Thoracic aorta (tissue), 2 donors: Measurements from ENCODE around the gene PIK3R3. TPM values are rescaled to one million over a fixed set of nuclear protein-coding genes. Genes with fewer than 3 reads are reported as not detected.

Experiments used
- ATAC-seq: fragments of 150-250 bp; one replicate; pipeline ENCODE4 v1.8.0; 2017; ENCODE audit warnings: low read depth; ENCODE audit not compliant: insufficient number of reproducible peaks, low FRiP score
- DNase-seq: peaks from one replicate; pipeline ENCODE4 v3.0.0-alpha.2; 2020; ENCODE audit warnings: low spot score
- H3K27ac ChIP-seq, 2 donors: fragments of 200-600 bp; sonication (generic); 1 replicate in 1 of 2; 2 replicates in 1 of 2; pipeline ENCODE4 v1.5.1; 2016; ENCODE audit warnings: mild to moderate bottlenecking in 2 of 2, moderate library complexity in 2 of 2
- H3K27me3 ChIP-seq: fragments of 200-600 bp; sonication (generic); replicated peaks from 2 replicates; pipeline ENCODE4 v1.6.0; 2016; ENCODE audit warnings: mild to moderate bottlenecking; ENCODE audit not compliant: insufficient read depth
- H3K36me3 ChIP-seq: fragments of 200-600 bp; sonication (generic); one replicate; pipeline ENCODE4 v1.5.1; 2016
- H3K4me1 ChIP-seq, 2 donors: fragments of 200-600 bp; sonication (generic); 1 replicate in 1 of 2; 2 replicates in 1 of 2; pipeline versions ENCODE4 v1.5.1 to v1.6.0; 2016; ENCODE audit warnings: low read depth in 2 of 2, mild to moderate bottlenecking in 1 of 2; ENCODE audit not compliant: control insufficient read depth in 1 of 2
- H3K4me3 ChIP-seq: fragments of 200-600 bp; sonication (generic); 2 replicates; pipeline ENCODE4 v1.5.1; 2016; ENCODE audit warnings: mild to moderate bottlenecking
- H3K9me3 ChIP-seq: fragments of 200-600 bp; sonication (generic); 2 replicates; pipeline ENCODE4 v1.5.1; 2016
- total RNA-seq, 2 donors: library from RNA; depleted of rRNA; stranded (reverse); fragments of >200 nt; gene quantifications; one replicate each; pipeline versions ENCODE4 v1.1.0 to v1.2.3, GENCODE V29; 2016
- TF ChIP-seq, protein P1 (sequence below): fragments of 200-600 bp; sonication (generic); IDR thresholded peaks from one replicate; pipeline ENCODE4 v1.5.1; 2019; ENCODE audit warnings: antibody characterized with exemption

The PIK3R3 gene
- total RNA-seq, 2 donors from 2014 or later = 9.5 to 30.1 TPM

DNA sequence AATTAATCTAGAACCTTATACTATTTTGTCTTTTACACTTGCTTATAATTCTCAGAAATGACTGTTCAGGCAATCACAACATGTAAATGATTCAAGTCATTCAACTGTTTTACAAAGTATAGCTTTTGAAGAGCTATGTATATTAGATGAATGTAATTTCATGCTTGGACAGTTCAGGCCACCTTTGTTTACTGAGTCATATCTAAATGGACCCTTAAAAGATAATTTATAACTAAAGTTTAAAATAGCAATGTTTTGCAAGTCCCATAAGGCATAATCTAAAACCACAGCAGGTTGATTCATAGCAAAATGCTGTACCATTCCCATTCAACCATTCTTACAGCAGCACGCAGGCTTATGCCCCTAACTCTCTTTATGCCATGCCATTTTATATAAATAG lies 64.8 kb downstream of the PIK3R3 start:
- no peak overlapping the region for H3K4me3 ChIP-seq
- no peaks in the 10 kb centered on the region for H3K9me3 ChIP-seq
- DNase-seq (no peak), ATAC-seq (no peak)
- H3K4me1 ChIP-seq = no peaks in the 10 kb centered on the region
- H3K36me3 ChIP-seq = no peaks in the 10 kb centered on the region
- H3K27me3 ChIP-seq = no peaks in the 10 kb centered on the region
- no peak overlapping the region for H3K27ac ChIP-seq
- TF ChIP-seq, protein P1, sequence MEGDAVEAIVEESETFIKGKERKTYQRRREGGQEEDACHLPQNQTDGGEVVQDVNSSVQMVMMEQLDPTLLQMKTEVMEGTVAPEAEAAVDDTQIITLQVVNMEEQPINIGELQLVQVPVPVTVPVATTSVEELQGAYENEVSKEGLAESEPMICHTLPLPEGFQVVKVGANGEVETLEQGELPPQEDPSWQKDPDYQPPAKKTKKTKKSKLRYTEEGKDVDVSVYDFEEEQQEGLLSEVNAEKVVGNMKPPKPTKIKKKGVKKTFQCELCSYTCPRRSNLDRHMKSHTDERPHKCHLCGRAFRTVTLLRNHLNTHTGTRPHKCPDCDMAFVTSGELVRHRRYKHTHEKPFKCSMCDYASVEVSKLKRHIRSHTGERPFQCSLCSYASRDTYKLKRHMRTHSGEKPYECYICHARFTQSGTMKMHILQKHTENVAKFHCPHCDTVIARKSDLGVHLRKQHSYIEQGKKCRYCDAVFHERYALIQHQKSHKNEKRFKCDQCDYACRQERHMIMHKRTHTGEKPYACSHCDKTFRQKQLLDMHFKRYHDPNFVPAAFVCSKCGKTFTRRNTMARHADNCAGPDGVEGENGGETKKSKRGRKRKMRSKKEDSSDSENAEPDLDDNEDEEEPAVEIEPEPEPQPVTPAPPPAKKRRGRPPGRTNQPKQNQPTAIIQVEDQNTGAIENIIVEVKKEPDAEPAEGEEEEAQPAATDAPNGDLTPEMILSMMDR = no peak

DNA sequence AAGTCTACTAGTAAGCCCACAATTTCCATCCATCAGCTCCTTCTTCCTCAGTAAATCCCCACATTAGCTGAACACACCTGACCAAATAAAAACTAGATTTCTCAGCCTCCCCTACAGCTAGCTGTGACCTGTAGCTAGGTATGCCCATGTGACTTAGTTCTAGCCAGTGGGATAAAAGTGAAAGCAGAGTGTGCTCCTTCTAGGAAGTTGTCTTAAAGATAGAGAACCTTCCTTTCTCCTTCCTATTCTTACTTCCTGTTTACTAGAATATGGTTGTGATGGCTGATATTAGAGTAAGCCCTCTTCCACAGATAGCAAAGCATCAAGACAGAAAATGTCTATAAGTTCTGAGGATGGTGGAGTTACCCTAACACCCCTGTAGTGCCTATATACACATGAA lies 67.0 kb downstream of the PIK3R3 start:
- Histone ChIP-seq H3K9me3 (no peaks in the 10 kb centered on the region), H3K4me3 (no peak overlapping the region), H3K27me3 (no peaks in the 10 kb centered on the region), H3K4me1 (no peaks in the 10 kb centered on the region), H3K36me3 (no peaks in the 10 kb centered on the region), H3K27ac (no peak overlapping the region)
- ATAC-seq (no peak), DNase-seq (no peak)
- TF ChIP-seq, protein P1 = no peak

DNA sequence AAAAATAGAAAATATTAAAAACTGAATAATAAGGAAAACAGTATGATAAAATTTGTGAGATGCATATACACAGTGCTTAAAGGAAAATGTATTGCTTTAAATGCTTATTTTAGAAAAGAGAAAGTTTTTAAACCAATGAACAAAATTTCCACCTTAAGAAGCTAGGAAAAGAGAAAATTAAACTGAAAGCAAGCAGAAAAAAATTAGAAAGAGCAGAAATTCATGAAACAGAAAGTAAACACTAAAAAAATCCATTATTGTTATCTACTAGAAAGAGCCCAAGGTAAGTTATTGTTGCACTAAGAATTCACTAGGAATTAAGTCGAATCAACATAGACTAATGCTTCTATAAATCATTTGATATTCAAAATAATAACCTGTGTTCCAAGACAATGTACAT lies 67.7 kb downstream of the PIK3R3 start:
- H3K36me3 ChIP-seq = no peaks in the 10 kb centered on the region
- DNase-seq = no peak
- no peaks in the 10 kb centered on the region for H3K4me1 ChIP-seq
- TF ChIP-seq, protein P1 = no peak
- ATAC-seq = no peak
- H3K27ac ChIP-seq = no peak overlapping the region
- no peaks in the 10 kb centered on the region for H3K9me3 ChIP-seq
- H3K4me3 ChIP-seq = no peak overlapping the region
- H3K27me3 ChIP-seq = no peaks in the 10 kb centered on the region

DNA sequence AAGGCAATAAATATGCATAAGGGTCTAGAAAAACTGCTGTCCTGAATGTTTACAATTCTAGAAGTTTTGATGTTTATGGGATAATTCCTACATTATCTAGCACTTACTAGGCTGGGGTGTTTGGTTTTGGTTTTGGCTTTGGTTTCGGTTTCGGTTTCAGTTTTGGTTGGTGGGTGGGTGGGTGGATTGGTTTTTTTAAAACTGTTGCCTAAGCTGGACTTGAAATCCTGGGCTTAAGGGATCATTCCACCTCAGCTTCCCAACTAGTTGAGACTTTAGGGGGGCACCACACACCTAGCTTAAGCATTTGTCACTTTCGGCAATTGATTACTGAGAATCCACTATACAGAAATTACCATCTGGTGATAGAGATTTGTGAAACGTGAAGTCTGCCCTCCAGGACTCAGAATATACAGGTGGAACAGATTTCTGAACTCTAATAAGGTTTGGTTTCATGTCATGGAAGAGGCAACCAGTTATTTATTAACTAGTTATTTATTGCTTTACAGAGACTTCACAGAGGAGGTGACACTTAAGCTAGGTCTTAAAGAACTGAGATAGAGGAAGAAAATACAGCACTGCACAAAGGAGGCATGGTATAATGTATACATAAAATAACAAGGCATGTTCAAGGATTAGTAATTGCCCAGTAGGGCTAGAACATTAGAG lies 69.6 kb downstream of the PIK3R3 start:
- Histone ChIP-seq H3K4me1 (no peaks in the 10 kb centered on the region), H3K27ac (no peak overlapping the region), H3K36me3 (no peaks in the 10 kb centered on the region), H3K27me3 (no peaks in the 10 kb centered on the region), H3K9me3 (no peaks in the 10 kb centered on the region), H3K4me3 (no peak overlapping the region)
- ATAC-seq (no peak), DNase-seq (no peak)
- TF ChIP-seq, protein P1 = no peak

- no peak for DNase-seq
- no peak for ATAC-seq
- H3K4me1 ChIP-seq = no peaks in the 10 kb centered on the region
- no peak overlapping the region for H3K4me3 ChIP-seq
- H3K9me3 ChIP-seq = no peaks in the 10 kb centered on the region
- no peak overlapping the region for H3K27ac ChIP-seq
- H3K36me3 ChIP-seq = no peaks in the 10 kb centered on the region
- no peaks in the 10 kb centered on the region for H3K27me3 ChIP-seq
- TF ChIP-seq, protein P1 = no peak
Observed at GRCh38 chr1:46061146-46061545, 71.3 kb downstream of the PIK3R3 start.
